Measurements from ENCODE around the gene METTL6.
"Not testable (repeated sequence)": the region's sequence is repeated elsewhere in the genome, so short reads cannot be mapped to it uniquely, and the experiment has no call there.

The METTL6 gene

DNA sequence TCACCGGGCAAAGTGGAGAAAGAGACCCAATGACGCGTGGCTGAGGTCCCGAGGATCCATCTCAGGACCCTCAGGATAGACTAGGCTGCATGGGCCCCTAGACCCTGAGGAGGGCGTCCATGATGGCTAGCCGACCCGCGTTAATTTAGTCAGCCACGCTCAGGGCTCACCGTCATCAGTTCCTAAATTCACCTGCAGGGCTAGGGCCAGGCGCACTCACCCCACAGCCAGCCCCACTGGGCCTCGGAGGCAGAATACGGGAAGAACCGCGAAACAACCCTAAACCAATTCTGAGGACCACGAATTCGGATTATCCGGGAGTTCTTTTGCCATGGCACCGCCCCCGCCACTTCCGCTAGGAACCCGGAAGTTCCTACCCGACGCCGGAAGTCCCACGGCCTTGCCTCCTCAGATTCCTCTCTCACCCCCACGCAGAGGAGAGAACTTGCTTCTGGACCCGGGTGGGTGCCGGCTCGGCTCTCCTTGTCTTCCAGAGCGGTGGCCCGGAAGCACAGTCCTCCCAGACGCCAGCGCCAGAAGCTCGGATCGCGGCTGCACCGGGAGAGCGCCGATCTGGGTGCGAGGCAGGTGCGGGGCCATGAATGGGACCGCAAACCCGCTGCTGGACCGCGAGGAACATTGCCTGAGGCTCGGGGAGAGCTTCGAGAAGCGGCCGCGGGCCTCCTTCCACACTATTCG lies at the start of gene METTL6, which contains the start of gene EAF1:
Gene METTL6 (minus strand): TSS at position 363 of the 699 bp plus-strand sequence. CDS start 1,033 bp downstream, outside the sequence.
Gene EAF1 (plus strand): TSS at position 417 of the 699 bp plus-strand sequence. CDS start 182 bp downstream, at position 599.
- peak; percentile 38 for DNase-seq

GRCh38 chr3:15476378-15476777 lies 49.0 kb upstream of the METTL6 start:
- no peak for DNase-seq

DNA sequence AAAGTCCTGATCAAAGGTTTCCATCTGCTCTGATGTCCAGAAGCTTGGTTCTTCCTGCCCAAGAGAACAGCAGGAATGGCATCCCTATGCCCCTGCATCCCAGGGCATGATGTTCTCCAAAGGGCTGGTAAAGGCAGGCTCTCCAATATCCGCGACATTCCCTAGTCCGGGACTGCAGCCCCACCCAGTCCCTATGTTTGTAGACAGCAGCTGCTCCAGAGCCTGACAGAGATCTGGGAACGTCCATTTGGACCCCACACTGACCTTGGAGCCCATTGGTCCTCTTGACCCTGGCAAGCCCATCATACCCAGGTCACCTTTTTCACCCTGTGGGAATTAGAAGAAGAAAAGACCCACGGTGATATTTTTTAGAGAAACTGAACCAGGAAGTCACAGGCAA lies 47.8 kb upstream of the METTL6 start:
- no peak for DNase-seq

- no peak for DNase-seq
Measured at GRCh38 chr3:15471861-15472260, 44.5 kb upstream of the METTL6 start.

- DNase-seq: no peak
Measured at GRCh38 chr3:15470849-15471248, 43.5 kb upstream of the METTL6 start.

DNA sequence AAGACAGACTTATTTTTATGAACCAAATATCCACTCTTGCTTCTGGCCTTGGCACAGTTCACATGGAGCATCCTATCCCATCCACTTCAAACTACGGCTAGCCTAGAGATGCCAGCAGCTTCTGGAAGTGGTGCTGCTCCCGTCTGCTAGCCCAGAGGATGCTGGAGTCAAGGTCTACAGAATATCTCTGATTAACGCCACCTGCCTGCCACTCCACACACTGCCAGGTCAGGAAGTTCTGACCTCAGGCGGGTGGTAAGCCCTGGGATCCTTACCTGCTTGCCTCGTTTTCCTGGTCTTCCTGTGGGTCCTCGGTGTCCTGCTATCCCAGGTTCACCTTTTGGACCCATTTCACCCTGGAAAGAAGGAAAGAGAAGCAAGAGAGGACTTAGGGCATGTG lies 42.9 kb upstream of the METTL6 start:
- no peak for DNase-seq

DNA sequence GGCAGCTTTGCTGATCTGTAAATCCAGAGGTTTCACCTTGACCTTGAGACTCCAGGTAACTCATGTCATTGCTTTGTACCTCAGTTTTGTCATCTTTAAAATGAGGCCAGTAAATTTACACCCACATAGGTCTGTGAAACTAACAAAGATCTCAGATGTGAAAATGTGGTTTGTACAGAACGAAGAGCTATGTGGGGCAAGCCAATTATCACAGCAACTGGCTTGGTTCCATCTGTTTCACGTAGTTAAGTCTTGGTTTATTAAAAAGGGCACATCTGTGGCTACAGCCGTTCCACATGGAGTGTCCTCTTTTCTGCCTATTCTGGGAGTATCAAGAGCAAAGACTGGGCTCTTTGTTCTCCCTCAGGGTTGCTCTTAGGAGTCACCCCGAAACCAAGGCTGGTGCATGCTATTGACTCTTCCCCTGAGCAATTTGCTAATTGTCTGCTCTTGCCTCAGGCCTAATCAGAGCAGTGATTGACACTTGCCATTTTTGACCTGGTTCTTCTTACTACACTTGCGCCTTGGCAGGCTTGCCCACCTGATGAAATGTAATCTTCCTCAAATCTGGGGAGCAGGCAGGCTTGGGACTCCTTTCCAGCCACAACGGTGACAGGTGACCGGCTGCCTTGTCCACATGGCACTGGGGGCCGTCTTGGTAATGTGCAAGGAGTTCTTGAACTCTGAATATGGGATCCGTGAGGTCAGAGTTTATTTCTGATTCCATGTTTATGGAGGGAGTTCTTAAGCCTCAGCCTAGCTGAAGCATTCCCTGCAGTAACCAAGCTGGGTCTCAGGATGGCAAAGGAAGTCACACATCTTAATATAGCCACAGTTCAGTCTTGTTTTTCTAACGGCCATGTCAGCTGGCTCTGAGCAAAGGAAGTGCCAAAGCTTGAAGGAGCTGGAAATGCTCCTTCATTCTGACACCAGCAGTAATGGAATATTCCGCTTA lies 40.2 kb upstream of the METTL6 start:
- DNase-seq: no peak

- DNase-seq: no peak
Measured at GRCh38 chr3:15465876-15466585, 38.7 kb upstream of the METTL6 start.

GRCh38 chr3:15462451-15462850 lies 35.1 kb upstream of the METTL6 start:
- DNase-seq: no peak

DNA sequence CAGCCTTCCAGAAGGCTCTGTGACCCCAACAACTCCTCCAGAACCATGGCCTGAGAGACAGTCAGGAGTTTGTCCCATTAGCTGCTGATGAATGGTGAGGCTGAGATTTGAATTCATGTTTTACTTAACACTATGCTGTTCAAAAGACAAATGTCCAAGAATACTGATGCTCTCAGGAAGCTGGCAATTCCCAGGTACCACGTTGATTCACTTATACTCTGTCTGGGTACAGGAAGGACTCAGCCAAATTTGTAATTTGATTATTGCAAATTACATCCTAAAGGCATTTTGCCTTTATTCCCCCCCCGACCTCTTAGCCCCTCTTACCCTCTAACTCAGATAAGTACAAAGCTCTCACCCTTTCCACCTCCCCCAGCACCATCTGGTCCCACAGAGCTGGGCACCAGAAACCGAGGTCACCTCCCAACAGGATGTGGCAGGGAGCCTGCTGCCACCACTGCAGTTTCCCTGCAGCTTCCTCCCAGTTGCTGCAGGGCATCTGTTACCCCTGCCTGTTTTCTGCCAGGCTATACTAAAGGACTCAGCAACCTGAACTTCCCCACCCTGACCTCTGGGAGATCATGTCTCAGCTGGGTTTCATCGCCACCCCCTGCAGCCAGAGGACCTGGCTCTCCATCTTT lies 33.7 kb upstream of the METTL6 start:
- no peak for DNase-seq

- no peak for DNase-seq
Measured at GRCh38 chr3:15458212-15458780, 31.0 kb upstream of the METTL6 start.

- not testable (repeated sequence) for DNase-seq
Measured at GRCh38 chr3:15456915-15457314, 29.6 kb upstream of the METTL6 start.

DNA sequence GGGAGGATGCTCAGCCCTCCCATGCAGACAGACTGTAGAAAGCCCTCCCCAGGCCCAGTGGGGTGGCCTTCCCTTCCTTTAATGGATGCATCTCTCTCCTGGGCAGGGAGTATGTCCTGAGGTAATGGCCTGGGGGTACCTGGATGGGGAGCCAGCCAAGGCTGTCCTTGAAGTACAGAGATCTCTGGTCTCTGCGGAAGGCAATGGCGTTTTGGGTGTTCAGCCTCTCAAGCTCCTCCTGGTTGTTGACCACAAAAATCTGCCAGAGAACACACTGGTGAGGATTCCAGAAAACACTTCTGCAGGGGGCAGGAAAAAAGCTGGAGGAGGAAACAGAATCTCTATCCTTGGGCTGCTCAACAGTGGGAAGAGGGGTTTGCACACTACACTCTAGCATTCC lies 29.0 kb upstream of the METTL6 start:
- no peak for DNase-seq

GRCh38 chr3:15455756-15456155 lies 28.4 kb upstream of the METTL6 start:
- DNase-seq: no peak

DNA sequence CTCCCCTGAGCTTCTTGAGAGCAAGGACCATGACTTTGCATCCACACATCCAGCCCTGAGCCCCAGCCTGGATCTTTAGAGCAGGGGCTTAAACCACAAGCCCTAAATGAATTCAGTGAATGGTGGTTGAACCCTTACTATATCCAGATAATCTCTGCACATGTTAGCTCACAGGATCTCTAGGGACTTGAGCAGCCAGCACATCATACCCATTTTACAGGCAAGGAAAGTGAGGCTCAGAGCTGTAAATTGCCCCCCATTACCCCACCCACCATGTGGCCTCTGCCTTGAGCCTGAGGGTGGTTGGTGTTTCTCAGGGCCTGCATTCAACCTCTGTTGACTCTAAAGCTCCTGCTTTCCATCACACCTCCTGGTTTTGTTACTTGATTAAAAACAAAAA lies 27.6 kb upstream of the METTL6 start:
- no peak for DNase-seq

GRCh38 chr3:15453991-15454625 lies 26.8 kb upstream of the METTL6 start:
- no peak for DNase-seq

DNA sequence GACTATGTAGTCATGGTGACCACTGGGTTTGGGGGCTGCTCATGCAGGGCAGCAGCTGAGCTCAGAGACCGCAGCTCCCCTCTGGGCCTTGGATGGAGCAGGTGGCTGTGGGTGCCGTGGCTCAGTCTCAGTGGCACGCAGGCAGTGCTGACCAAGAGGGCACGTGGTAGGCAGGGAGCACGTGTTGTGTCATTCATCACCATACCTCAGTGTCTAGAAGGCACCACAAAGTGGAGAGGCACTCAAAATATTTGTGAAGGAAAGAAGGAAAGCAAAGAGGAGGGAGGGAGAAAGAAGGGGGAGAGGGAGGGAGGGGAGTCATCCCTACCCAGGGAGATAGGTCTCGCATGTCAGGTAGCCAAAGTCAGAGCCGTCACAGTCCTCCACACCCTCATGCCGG lies 26.2 kb upstream of the METTL6 start:
- no peak for DNase-seq

DNA sequence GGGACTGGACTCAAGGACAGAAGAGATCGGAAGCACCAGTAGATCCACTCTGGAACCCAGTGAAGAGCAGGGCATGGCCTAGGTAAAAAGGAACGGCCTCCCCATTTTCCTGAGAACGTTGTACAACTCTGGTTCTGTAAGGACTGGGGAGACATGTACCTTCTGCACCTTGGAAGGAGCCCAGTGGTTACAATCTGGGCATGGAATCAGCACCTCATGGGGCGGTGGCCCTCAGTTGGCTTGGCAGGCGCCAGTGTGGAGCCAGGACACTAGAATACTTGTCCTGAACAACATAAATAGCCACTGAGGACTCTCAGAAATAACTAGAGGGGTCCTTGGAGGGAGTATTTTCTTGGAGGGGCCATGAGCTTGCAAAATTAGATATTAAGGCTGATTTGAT lies 25.6 kb upstream of the METTL6 start:
- no peak for DNase-seq

GRCh38 chr3:15452156-15452555 lies 24.8 kb upstream of the METTL6 start:
- DNase-seq: no peak

DNA sequence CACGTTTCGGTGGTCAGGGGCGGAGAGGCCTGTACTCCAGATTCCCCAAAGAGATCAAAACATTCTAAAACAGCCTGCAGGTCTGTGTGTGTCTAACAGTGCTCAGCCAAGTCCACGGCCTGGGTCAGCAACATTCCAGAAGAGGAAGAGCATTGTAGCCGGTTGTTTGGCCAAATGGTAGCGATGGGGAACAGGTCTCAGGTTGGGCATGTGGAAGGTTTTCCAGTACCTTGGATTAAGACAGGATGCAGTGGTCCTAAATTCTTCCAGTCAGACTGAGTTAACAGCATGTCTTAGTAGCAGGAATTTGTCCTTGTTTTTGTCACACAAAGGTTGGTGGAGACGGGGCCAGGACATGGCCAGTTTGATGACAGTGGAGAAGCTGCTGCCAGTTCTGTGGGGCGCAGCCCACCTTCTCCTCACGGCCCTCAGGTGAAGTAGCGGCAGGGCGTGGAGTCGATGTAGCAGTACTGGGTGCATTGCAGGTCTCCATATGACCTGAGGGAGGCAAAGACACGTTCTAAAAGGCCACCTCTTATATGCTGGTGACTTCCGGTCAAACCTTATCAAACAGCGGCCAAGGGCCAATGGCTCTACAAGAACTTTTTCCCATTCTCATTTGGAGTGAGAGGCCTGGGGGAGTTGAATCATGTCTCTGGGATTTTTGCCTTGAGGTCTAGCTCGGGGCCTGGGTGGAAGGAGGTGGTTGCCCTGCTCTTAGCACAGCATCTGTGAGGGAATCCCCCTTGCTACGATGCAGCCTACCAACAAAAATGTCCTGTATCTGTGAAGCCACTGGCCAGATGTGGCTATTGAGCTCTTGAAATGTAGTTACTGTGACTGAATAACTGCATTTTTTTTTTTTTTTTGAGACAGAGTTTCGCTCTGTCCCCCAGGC lies 24.1 kb upstream of the METTL6 start:
- no peak for DNase-seq
